Erythroblast (primary cell): ENCODE results near the gene KIF2A.

Experiments
- GATA1 ChIP-seq: IDR thresholded peaks from 2 replicates; pipeline ENCODE4 v1.6.1; 2011; ENCODE audit warnings: low read depth, mild to moderate bottlenecking, control low read depth, low read length, moderate library complexity
- POLR2A ChIP-seq: IDR thresholded peaks from 2 replicates; pipeline ENCODE4 v1.6.1; 2011; ENCODE audit warnings: mild to moderate bottlenecking, low read length

DNA sequence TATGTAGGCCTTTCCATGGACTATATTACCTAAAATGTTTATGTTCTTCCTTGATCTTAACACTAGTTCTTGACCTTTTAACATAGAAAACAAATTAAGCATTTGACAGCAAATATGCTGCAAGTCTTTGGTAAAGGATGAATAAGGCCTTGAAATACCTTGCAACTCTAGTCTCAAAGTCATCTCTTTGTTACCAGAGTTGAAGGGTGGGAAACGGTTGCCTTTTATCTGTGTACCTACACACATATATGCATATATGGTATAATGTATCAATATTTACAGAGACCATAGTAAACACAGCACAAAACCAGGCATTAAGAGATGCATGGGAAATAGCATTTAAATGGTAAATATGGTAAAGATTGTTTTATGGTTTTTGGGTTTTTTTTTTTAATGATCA, 16.5 kb downstream of the KIF2A start:
- no peak for TF ChIP-seq POLR2A
- TF ChIP-seq GATA1 = no peak
